Endothelial cell of umbilical vein (primary cell): ENCODE results near the gene SDHB. TPM values are rescaled to one million over a fixed set of nuclear protein-coding genes. Genes with fewer than 3 reads are reported as not detected.

Source experiments
- BruUV-seq: library from RNA; stranded (reverse); fragments of 400-500 nt; replicated peaks from 2 replicates; lab custom pipeline; 2021; lab: Mats Ljungman, UMichigan
- CTCF ChIA-PET: fragments of 300-600, 350-600 bp; sonication (Branson Sonifier 250); formaldehyde crosslinking; loops from one replicate; lab custom pipeline; 2021; ENCODE audit warnings: antibody characterized with exemption, inconsistent platforms; lab: Charles Lee
- POLR2A ChIA-PET: fragments of 300-600, 350-600 bp; sonication (Branson Sonifier 250); formaldehyde crosslinking; loops from one replicate; lab custom pipeline; 2021; ENCODE audit warnings: antibody characterized with exemption, inconsistent platforms; lab: Charles Lee
- DNase-seq: peaks from one replicate; pipeline ENCODE4 v3.0.0-alpha.2; 2011; ENCODE audit warnings: low read depth, low spot score
- FAIRE-seq: peaks from 2 replicates; lab custom pipeline; 2011; peaks lifted over from hg19 to GRCh38; lab: Jason Lieb, UNC
- H2AFZ ChIP-seq: 2 replicates; pipeline ENCODE4 v1.6.0; 2012; ENCODE audit warnings: low read depth, low read length, control low read depth, inconsistent platforms
- H3K27ac ChIP-seq: 2 replicates; pipeline ENCODE4 v1.5.1; 2011; ENCODE audit warnings: low read depth, mild to moderate bottlenecking, control low read depth, low read length, moderate library complexity; ENCODE audit not compliant: insufficient read depth
- H3K27me3 ChIP-seq, 2 experiments: 2 replicates each; pipeline versions ENCODE4 v1.6.0 to v1.6.1; 2011; ENCODE audit warnings: low read length in 2 of 2, mixed read lengths in 1 of 2; ENCODE audit not compliant: control insufficient read depth in 2 of 2, insufficient read depth in 2 of 2
- H3K36me3 ChIP-seq, 2 experiments: 2 replicates in 1 of 2; 3 replicates in 1 of 2; pipeline ENCODE4 v1.5.1; 2011; ENCODE audit warnings: low read length in 2 of 2, mild to moderate bottlenecking in 1 of 2, moderate library complexity in 1 of 2; ENCODE audit not compliant: control insufficient read depth in 2 of 2, insufficient read depth in 2 of 2; ENCODE audit errors: extremely low read depth in 1 of 2
- H3K4me1 ChIP-seq: 3 replicates; pipeline ENCODE4 v1.5.1; 2011; ENCODE audit warnings: mild to moderate bottlenecking, low read length; ENCODE audit not compliant: control insufficient read depth, insufficient read depth; ENCODE audit errors: extremely low read depth
- H3K4me2 ChIP-seq: 2 replicates; pipeline ENCODE4 v1.6.1; 2011; ENCODE audit warnings: low read length, control low read depth, mixed read lengths; ENCODE audit not compliant: insufficient read depth
- H3K4me3 ChIP-seq, 3 experiments: fragments of 200-600 bp in 1 of 3; sonication (generic), shearing (Covaris generic) in 1 of 3; replicated peaks in 1 of 3; 2 replicates each; pipeline ENCODE4 v1.5.1; 2011 to 2016; ENCODE audit warnings: control low read depth in 3 of 3, low read length in 3 of 3, mild to moderate bottlenecking in 2 of 3, inconsistent platforms in 1 of 3, low read depth in 1 of 3, moderate library complexity in 1 of 3; ENCODE audit not compliant: insufficient read depth in 1 of 3
- H3K79me2 ChIP-seq: 2 replicates; pipeline ENCODE4 v1.6.0; 2012; ENCODE audit warnings: low read length, inconsistent platforms; ENCODE audit not compliant: control insufficient read depth, insufficient read depth
- H3K9ac ChIP-seq: replicated peaks from 2 replicates; pipeline ENCODE3; 2011; ENCODE audit warnings: low read length, control low read depth; ENCODE audit not compliant: insufficient read depth; ENCODE audit errors: extremely low read depth
- H3K9me1 ChIP-seq: replicated peaks from 3 replicates; pipeline ENCODE4 v1.6.0; 2011; ENCODE audit warnings: mild to moderate bottlenecking, low read length; ENCODE audit not compliant: control insufficient read depth, insufficient read depth; ENCODE audit errors: extremely low read depth
- H3K9me3 ChIP-seq: replicated peaks from 2 replicates; pipeline ENCODE4 v1.5.1; 2012; ENCODE audit warnings: low read length, inconsistent platforms; ENCODE audit not compliant: control insufficient read depth, insufficient read depth
- H4K20me1 ChIP-seq: replicated peaks from 2 replicates; pipeline ENCODE3; 2011; ENCODE audit warnings: mild to moderate bottlenecking, low read length; ENCODE audit not compliant: control insufficient read depth, insufficient read depth; ENCODE audit errors: extremely low read depth
- EZH2 ChIP-seq: IDR thresholded peaks from 2 replicates; pipeline ENCODE4 v1.6.1; 2012; ENCODE audit warnings: borderline replicate concordance, low read depth, mild to moderate bottlenecking, moderate library complexity, low read length, inconsistent platforms; ENCODE audit not compliant: severe bottlenecking
- FOS ChIP-seq: IDR thresholded peaks from 2 replicates; pipeline ENCODE4 v1.6.1; 2011; ENCODE audit warnings: mild to moderate bottlenecking, low read length, moderate library complexity, borderline replicate concordance; ENCODE audit not compliant: insufficient read depth
- GATA2 ChIP-seq: IDR thresholded peaks from 2 replicates; pipeline ENCODE4 v1.7.0; 2011; ENCODE audit warnings: low read depth, mild to moderate bottlenecking, moderate library complexity, mixed read lengths, low read length; ENCODE audit not compliant: insufficient read length, insufficient read depth
- MYC ChIP-seq: IDR thresholded peaks from one replicate; pipeline ENCODE4 v1.6.1; 2011; ENCODE audit warnings: mild to moderate bottlenecking, low read depth, low read length
- POLR2A ChIP-seq: IDR thresholded peaks from 2 replicates; pipeline ENCODE4 v1.6.1; 2012; ENCODE audit warnings: low read depth, mild to moderate bottlenecking, control low read depth, low read length
- POLR2AphosphoS5 ChIP-seq: IDR thresholded peaks from 2 replicates; pipeline ENCODE4 v1.6.1; 2012; ENCODE audit warnings: low read depth, mild to moderate bottlenecking, control low read depth, low read length, moderate library complexity; ENCODE audit not compliant: insufficient read depth
- dilution Hi-C: fragments of 300-500 bp; cut with MboI; formaldehyde crosslinking; loops from one replicate; pipeline ENCODE4 v1.15.0; 2019; ENCODE audit warnings: low sequenced_read_pairs; ENCODE audit not compliant: extremely low pct_ligation_motif_present
- intact Hi-C: fragments of 100-400 bp; cut with micrococcal nuclease; formaldehyde crosslinking; loops from one replicate; pipeline ENCODE4 v1.10.0; 2022
- polyA plus RNA-seq, 4 experiments: library from polyadenylated mRNA; depleted of rRNA in 3 of 4; stranded (reverse) in 3 of 4; unstranded in 1 of 4; fragments of >200 nt; gene quantifications; 2 replicates each; pipeline versions ENCODE4 v1.2.1 to v1.2.3, GENCODE V29; 2011 to 2012; ENCODE audit warnings: missing spikeins in 1 of 4
- total RNA-seq: library from RNA; stranded (reverse); gene quantifications from 2 replicates; pipeline ENCODE4 v1.2.3, GENCODE V29; 2021
- TF ChIP-seq, protein P1 (sequence below): IDR thresholded peaks from 2 replicates; pipeline ENCODE4 v1.6.1; 2011; ENCODE audit not compliant: insufficient read depth, insufficient read length

Gene SDHB
- total and polyA plus RNA-seq, 2 donors (not counting 3 experiments of a cell fraction or from before 2014, with no cell fraction given) = 96.2 to 98.1 TPM

GRCh38 chr1:17039522-17039921 is 14.3 kb downstream of the SDHB start:
- Histone ChIP-seq H3K4me3 (no peak overlapping the region), H3K4me2 (no peak overlapping the region), H3K9ac (no peak overlapping the region), H2AFZ (no peak overlapping the region), H3K36me3 (peaks cover 4 to 8% of the 10 kb centered on the region in 2 experiments), H4K20me1 (no peaks in the 10 kb centered on the region), H3K27me3 (no peaks in the 10 kb centered on the region), H3K4me1 (no peaks in the 10 kb centered on the region), H3K9me3 (no peaks in the 10 kb centered on the region), H3K27ac (no peak overlapping the region), H3K79me2 (peaks cover 6% of the 10 kb centered on the region), H3K9me1 (no peaks in the 10 kb centered on the region)
- DNase-seq = no peak
- no TSS peak for BruUV-seq
- POLR2A ChIA-PET = no interaction called here
- no peak for FAIRE-seq
- intact Hi-C loops = no loop called here
- TF ChIP-seq, protein P1, sequence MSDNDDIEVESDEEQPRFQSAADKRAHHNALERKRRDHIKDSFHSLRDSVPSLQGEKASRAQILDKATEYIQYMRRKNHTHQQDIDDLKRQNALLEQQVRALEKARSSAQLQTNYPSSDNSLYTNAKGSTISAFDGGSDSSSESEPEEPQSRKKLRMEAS = no peak
- TF ChIP-seq FOS = no peak
- TF ChIP-seq MYC = no peak
- dilution Hi-C loops = no loop called here
- CTCF ChIA-PET = no interaction called here

GRCh38 chr1:17033481-17033880 is 20.4 kb downstream of the SDHB start:
- no peak overlapping the region for H2AFZ ChIP-seq
- no peaks in the 10 kb centered on the region for H3K27me3 ChIP-seq
- no peaks in the 10 kb centered on the region for H3K9me3 ChIP-seq
- H3K79me2 ChIP-seq = peaks cover 4% of the 10 kb centered on the region
- no TSS peak for BruUV-seq
- H3K36me3 ChIP-seq = peaks cover 6 to 10% of the 10 kb centered on the region in 2 experiments
- no peaks in the 10 kb centered on the region for H3K4me1 ChIP-seq
- H3K27ac ChIP-seq = no peak overlapping the region
- H3K9ac ChIP-seq = no peak overlapping the region
- TF ChIP-seq EZH2 (no peak), FOS (no peak), GATA2 (no peak), POLR2AphosphoS5 (no peak), POLR2A (no peak)
- ChIA-PET CTCF (interaction anchor here (0.8 to 1.7 kb wide), 4 partner anchors 12 to 99 kb away, joined by 3 to 5 read pairs (median 3); no protein-coding TSS in a partner anchor), POLR2A (no interaction called here)
- FAIRE-seq (no peak), DNase-seq (no peak)
- intact Hi-C loops (no loop called here), dilution Hi-C loops (no loop called here)
- no peaks in the 10 kb centered on the region for H3K9me1 ChIP-seq
- no peaks in the 10 kb centered on the region for H4K20me1 ChIP-seq
- H3K4me3 ChIP-seq = no peak overlapping the region
- H3K4me2 ChIP-seq = no peak overlapping the region
